ENCODE measurements around the gene GSTM3.
"Not testable (repeated sequence)": the region's sequence is repeated elsewhere in the genome, so short reads cannot be mapped to it uniquely, and the experiment has no call there.

GSTM3 gene

GRCh38 chr1:109777980-109778625, 37.3 kb upstream of the GSTM3 start:
- in situ Hi-C loops (cut with HindIII; ENCODE audit: low pct_ligation_motif_present, low pct_unique_long_range_greater_than_20kb, low sequenced_read_pairs): loop anchor here (25.0 kb wide), 2 partner anchors 109 to 209 kb away; partner anchors contain the start of gene AHCYL1
- DNase-seq: no peak

GRCh38 chr1:109777436-109777835, 36.6 kb upstream of the GSTM3 start:
- in situ Hi-C loops (cut with HindIII; ENCODE audit: low pct_ligation_motif_present, low pct_unique_long_range_greater_than_20kb, low sequenced_read_pairs): loop anchor here (25.0 kb wide), 2 partner anchors 110 to 210 kb away; partner anchors contain the start of gene AHCYL1
- no peak for DNase-seq

- DNase-seq: peak; percentile 77
- in situ Hi-C loops (cut with HindIII; ENCODE audit: low pct_ligation_motif_present, low pct_unique_long_range_greater_than_20kb, low sequenced_read_pairs): loop anchor here (25.0 kb wide), 2 partner anchors 110 to 210 kb away; partner anchors contain the start of gene AHCYL1
Observed at GRCh38 chr1:109776911-109777310, 36.1 kb upstream of the GSTM3 start.

GRCh38 chr1:109776206-109776835, 35.5 kb upstream of the GSTM3 start:
- in situ Hi-C loops (cut with HindIII; ENCODE audit: low pct_ligation_motif_present, low pct_unique_long_range_greater_than_20kb, low sequenced_read_pairs): loop anchor here (25.0 kb wide), 2 partner anchors 111 to 211 kb away; partner anchors contain the start of gene AHCYL1
- DNase-seq: no peak

- in situ Hi-C loops (cut with HindIII; ENCODE audit: low pct_ligation_motif_present, low pct_unique_long_range_greater_than_20kb, low sequenced_read_pairs): loop anchor here (25.0 kb wide), 2 partner anchors 112 to 212 kb away; partner anchors contain the start of gene AHCYL1
- no peak for DNase-seq
Observed at GRCh38 chr1:109775398-109775797, 34.6 kb upstream of the GSTM3 start.

- in situ Hi-C loops (cut with HindIII; ENCODE audit: low pct_ligation_motif_present, low pct_unique_long_range_greater_than_20kb, low sequenced_read_pairs): no loop called here
Observed at GRCh38 chr1:109773900-109774485, 33.2 kb upstream of the GSTM3 start.

GRCh38 chr1:109773203-109773899, 32.5 kb upstream of the GSTM3 start:
- DNase-seq: peak; percentile 79
- in situ Hi-C loops (cut with HindIII; ENCODE audit: low pct_ligation_motif_present, low pct_unique_long_range_greater_than_20kb, low sequenced_read_pairs): no loop called here

More at GRCh38 chr1:109773900-109774485, 33.2 kb upstream of the GSTM3 start:
- DNase-seq: no peak

GRCh38 chr1:109772658-109773202, 31.9 kb upstream of the GSTM3 start:
- in situ Hi-C loops (cut with HindIII; ENCODE audit: low pct_ligation_motif_present, low pct_unique_long_range_greater_than_20kb, low sequenced_read_pairs): no loop called here
- DNase-seq: no peak

GRCh38 chr1:109771712-109772657, 31.1 kb upstream of the GSTM3 start:
- in situ Hi-C loops (cut with HindIII; ENCODE audit: low pct_ligation_motif_present, low pct_unique_long_range_greater_than_20kb, low sequenced_read_pairs): no loop called here
- DNase-seq: no peak

- no peak for DNase-seq
- in situ Hi-C loops (cut with HindIII; ENCODE audit: low pct_ligation_motif_present, low pct_unique_long_range_greater_than_20kb, low sequenced_read_pairs): no loop called here
Observed at GRCh38 chr1:109770331-109771095, 29.7 kb upstream of the GSTM3 start.

GRCh38 chr1:109769330-109770078, 28.7 kb upstream of the GSTM3 start:
- in situ Hi-C loops (cut with HindIII; ENCODE audit: low pct_ligation_motif_present, low pct_unique_long_range_greater_than_20kb, low sequenced_read_pairs): no loop called here
- peak; percentile 40 for DNase-seq

- no peak for DNase-seq
- in situ Hi-C loops (cut with HindIII; ENCODE audit: low pct_ligation_motif_present, low pct_unique_long_range_greater_than_20kb, low sequenced_read_pairs): no loop called here
Observed at GRCh38 chr1:109768820-109769219, 28.0 kb upstream of the GSTM3 start.

- no peak for DNase-seq
- in situ Hi-C loops (cut with HindIII; ENCODE audit: low pct_ligation_motif_present, low pct_unique_long_range_greater_than_20kb, low sequenced_read_pairs): no loop called here
Observed at GRCh38 chr1:109768335-109768650, 27.5 kb upstream of the GSTM3 start.

- no peak for DNase-seq
- in situ Hi-C loops (cut with HindIII; ENCODE audit: low pct_ligation_motif_present, low pct_unique_long_range_greater_than_20kb, low sequenced_read_pairs): no loop called here
Observed at GRCh38 chr1:109767637-109768334, 26.9 kb upstream of the GSTM3 start.

- DNase-seq; in situ Hi-C loops (cut with HindIII; ENCODE audit: low pct_ligation_motif_present, low pct_unique_long_range_greater_than_20kb, low sequenced_read_pairs): not testable (repeated sequence)
Observed at GRCh38 chr1:109766991-109767636, 26.3 kb upstream of the GSTM3 start.
